Mesenchymal stem cell (in vitro differentiated cells and primary cell): ENCODE results near the gene CFAP52.

Source experiments
- DNase-seq: peaks from one replicate; pipeline ENCODE4 v3.0.0-alpha.2; 2013
- H2AFZ ChIP-seq: one replicate; pipeline ENCODE4 v1.6.1; 2013; ENCODE audit warnings: low read depth, mild to moderate bottlenecking, control low read depth, inconsistent platforms, low read length, moderate library complexity
- H2AK5ac ChIP-seq: 2 replicates; pipeline ENCODE4 v1.6.1; 2013; ENCODE audit warnings: low read length, moderate library complexity, mild to moderate bottlenecking, inconsistent platforms; ENCODE audit not compliant: severe bottlenecking
- H2BK120ac ChIP-seq: one replicate; pipeline ENCODE4 v1.6.1; 2013; ENCODE audit warnings: low read depth, mild to moderate bottlenecking, inconsistent platforms, low read length, moderate library complexity
- H2BK12ac ChIP-seq, 2 experiments: one replicate each; pipeline ENCODE4 v1.6.1; 2013; ENCODE audit warnings: inconsistent platforms in 2 of 2, low read length in 2 of 2, mild to moderate bottlenecking in 2 of 2, moderate library complexity in 2 of 2, control low read depth in 1 of 2
- H2BK15ac ChIP-seq: one replicate; pipeline ENCODE4 v1.6.1; 2013; ENCODE audit warnings: mild to moderate bottlenecking, low read depth, inconsistent platforms; ENCODE audit not compliant: poor library complexity, severe bottlenecking
- H2BK5ac ChIP-seq: 2 replicates; pipeline ENCODE4 v1.6.1; 2013; ENCODE audit warnings: low read depth, mild to moderate bottlenecking, low read length, control low read depth, inconsistent platforms; ENCODE audit not compliant: poor library complexity, severe bottlenecking
- H3K14ac ChIP-seq, 2 experiments: one replicate each; pipeline ENCODE4 v1.6.1; 2013; ENCODE audit warnings: inconsistent platforms in 2 of 2, low read length in 2 of 2, control low read depth in 1 of 2, mild to moderate bottlenecking in 1 of 2, moderate library complexity in 1 of 2
- H3K18ac ChIP-seq, 2 experiments: one replicate each; pipeline ENCODE4 v1.6.1; 2013; ENCODE audit warnings: inconsistent platforms in 2 of 2, low read length in 2 of 2, control low read depth in 1 of 2, low read depth in 1 of 2, mild to moderate bottlenecking in 1 of 2
- H3K23ac ChIP-seq, 2 experiments: one replicate each; pipeline ENCODE4 v1.6.1; 2013; ENCODE audit warnings: inconsistent platforms in 2 of 2, low read length in 2 of 2, mild to moderate bottlenecking in 2 of 2, moderate library complexity in 2 of 2, control low read depth in 1 of 2
- H3K27ac ChIP-seq: 2 replicates; pipeline ENCODE4 v1.5.1; 2013; ENCODE audit warnings: mild to moderate bottlenecking, moderate library complexity, low read length, control low read depth, inconsistent platforms; ENCODE audit not compliant: poor library complexity, severe bottlenecking
- H3K27me3 ChIP-seq, 2 experiments: 2 replicates each; pipeline versions ENCODE4 v1.6.1 to v1.7.0; 2013; ENCODE audit warnings: low read length in 2 of 2, mild to moderate bottlenecking in 2 of 2, moderate library complexity in 2 of 2, control low read depth in 1 of 2, inconsistent platforms in 1 of 2; ENCODE audit not compliant: control insufficient read depth in 1 of 2, insufficient read depth in 1 of 2
- H3K36me3 ChIP-seq, 2 experiments: 2 replicates each; pipeline versions ENCODE4 v1.6.1 to v1.7.0; 2013; ENCODE audit warnings: low read length in 2 of 2, control low read depth in 1 of 2, inconsistent platforms in 1 of 2, low read depth in 1 of 2, mild to moderate bottlenecking in 1 of 2; ENCODE audit not compliant: insufficient read depth in 2 of 2, control insufficient read depth in 1 of 2
- H3K4ac ChIP-seq, 2 experiments: one replicate each; pipeline ENCODE4 v1.6.1; 2013; ENCODE audit warnings: inconsistent platforms in 2 of 2, low read length in 2 of 2, mild to moderate bottlenecking in 2 of 2, moderate library complexity in 2 of 2, control low read depth in 1 of 2, low read depth in 1 of 2
- H3K4me1 ChIP-seq: 2 replicates; pipeline ENCODE4 v1.6.1; 2013; ENCODE audit warnings: low read depth, low read length, control low read depth; ENCODE audit not compliant: control insufficient read depth, insufficient read depth
- H3K4me2 ChIP-seq: 2 replicates; pipeline ENCODE4 v1.6.1; 2013; ENCODE audit warnings: low read length, mild to moderate bottlenecking, inconsistent platforms; ENCODE audit not compliant: poor library complexity, severe bottlenecking
- H3K4me3 ChIP-seq, 2 experiments: 2 replicates each; pipeline versions ENCODE4 v1.5.1 to v1.7.0; 2013; ENCODE audit warnings: low read length in 2 of 2, mild to moderate bottlenecking in 2 of 2, control low read depth in 1 of 2, low read depth in 1 of 2; ENCODE audit not compliant: insufficient read depth in 1 of 2
- H3K79me1 ChIP-seq: replicated peaks from 2 replicates; pipeline ENCODE4 v1.6.1; 2013; ENCODE audit warnings: mild to moderate bottlenecking, control low read depth, low read length, inconsistent platforms; ENCODE audit not compliant: poor library complexity, severe bottlenecking
- H3K9ac ChIP-seq: 2 replicates; pipeline ENCODE4 v1.7.0; 2013; ENCODE audit warnings: mild to moderate bottlenecking, low read length, moderate library complexity
- H3K9me3 ChIP-seq: 2 replicates; pipeline ENCODE4 v1.7.0; 2013; ENCODE audit warnings: mild to moderate bottlenecking, low read length; ENCODE audit not compliant: control insufficient read depth
- H4K8ac ChIP-seq: one replicate; pipeline ENCODE4 v1.6.1; 2013; ENCODE audit warnings: inconsistent platforms, mild to moderate bottlenecking, low read length, moderate library complexity
- H4K91ac ChIP-seq: one replicate; pipeline ENCODE4 v1.6.1; 2013; ENCODE audit warnings: mild to moderate bottlenecking, low read length, inconsistent platforms
- WGBS: methylation state at CpG from one replicate; pipeline ENCODE4 v1.1.7; 2013; ENCODE audit warnings: mixed read lengths; 5-methylcytosine and 5-hydroxymethylcytosine counted together

The CFAP52 gene

GRCh38 chr17:9628509-9628908 is 52.1 kb downstream of the CFAP52 start:
- DNase-seq: no peak
- Histone ChIP-seq H2BK12ac (no peak overlapping the region), H3K23ac (no peak overlapping the region), H3K79me1 (no peaks in the 10 kb centered on the region), H2AFZ (no peak overlapping the region), H3K14ac (no peak overlapping the region), H3K18ac (no peak overlapping the region), H3K9me3 (no peaks in the 10 kb centered on the region), H3K4me2 (no peak overlapping the region), H3K4me3 (no peak overlapping the region), H3K27ac (no peak overlapping the region), H2AK5ac (no peak overlapping the region), H2BK15ac (no peak overlapping the region), H2BK5ac (no peak overlapping the region), H2BK120ac (no peak overlapping the region), H4K8ac (no peak overlapping the region), H3K4ac (no peak overlapping the region), H3K4me1 (no peaks in the 10 kb centered on the region), H3K27me3 (no peaks in the 10 kb centered on the region), H3K9ac (no peak overlapping the region), H4K91ac (no peak overlapping the region), H3K36me3 (no peaks in the 10 kb centered on the region)
- WGBS: 87% methylated on average over 10 of the region's 10 CpGs

DNA sequence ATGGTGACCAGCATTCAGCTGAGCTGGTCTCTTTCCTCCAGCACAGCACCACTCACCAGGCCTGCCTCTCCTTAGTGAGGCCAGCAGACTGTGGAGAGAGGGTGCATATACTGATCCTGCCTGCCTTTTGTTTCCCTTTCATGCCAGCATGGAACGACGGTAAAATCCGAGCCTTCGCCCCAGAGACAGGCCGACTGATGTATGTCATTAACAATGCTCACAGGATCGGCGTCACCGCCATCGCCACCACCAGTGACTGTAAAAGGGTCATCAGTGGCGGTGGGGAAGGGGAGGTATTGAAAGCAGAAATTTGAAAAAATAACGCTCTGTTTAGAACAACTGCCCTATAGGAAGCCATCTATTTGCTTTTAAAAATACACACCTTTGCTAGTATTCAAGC is 56.3 kb downstream of the CFAP52 start:
- Histone ChIP-seq H3K9me3 (peaks cover 9% of the 10 kb centered on the region), H4K8ac (no peak overlapping the region), H2AK5ac (no peak overlapping the region), H3K79me1 (no peaks in the 10 kb centered on the region), H3K36me3 (no peaks in the 10 kb centered on the region), H2BK15ac (no peak overlapping the region), H2BK120ac (no peak overlapping the region), H3K4me1 (no peaks in the 10 kb centered on the region), H2BK5ac (no peak overlapping the region), H3K27me3 (no peaks in the 10 kb centered on the region), H3K18ac (no peak overlapping the region), H2AFZ (no peak overlapping the region), H3K9ac (no peak overlapping the region), H3K14ac (no peak overlapping the region), H3K4ac (no peak overlapping the region), H4K91ac (no peak overlapping the region), H3K27ac (no peak overlapping the region), H3K4me3 (no peak overlapping the region), H3K23ac (no peak overlapping the region), H2BK12ac (no peak overlapping the region), H3K4me2 (no peak overlapping the region)
- no peak for DNase-seq
- WGBS: 94% methylated on average over 5 of the region's 11 CpGs

- Histone ChIP-seq H3K4me3 (no peak overlapping the region), H2BK12ac (no peak overlapping the region), H2BK120ac (no peak overlapping the region), H3K79me1 (no peaks in the 10 kb centered on the region), H3K23ac (no peak overlapping the region), H3K18ac (no peak overlapping the region), H3K9ac (no peak overlapping the region), H3K27me3 (no peaks in the 10 kb centered on the region), H3K4ac (no peak overlapping the region), H3K4me1 (no peaks in the 10 kb centered on the region), H4K8ac (no peak overlapping the region), H2BK5ac (no peak overlapping the region), H2AFZ (no peak overlapping the region), H2BK15ac (no peak overlapping the region), H3K14ac (no peak overlapping the region), H3K36me3 (no peaks in the 10 kb centered on the region), H3K9me3 (peaks cover 9% of the 10 kb centered on the region), H4K91ac (no peak overlapping the region), H3K27ac (no peak overlapping the region), H2AK5ac (no peak overlapping the region), H3K4me2 (no peak overlapping the region)
- 92% methylated on average over 6 of the region's 6 CpGs for WGBS
- DNase-seq: no peak
Measured at GRCh38 chr17:9635340-9635739, 58.9 kb downstream of the CFAP52 start.

- WGBS: 97% methylated on average over 8 of the region's 12 CpGs
- H3K9ac ChIP-seq: no peak overlapping the region
- H3K18ac ChIP-seq: no peak overlapping the region
- no peak overlapping the region for H4K91ac ChIP-seq
- H3K4me2 ChIP-seq: no peak overlapping the region
- no peak overlapping the region for H3K4ac ChIP-seq
- H2BK5ac ChIP-seq: no peak overlapping the region
- H3K9me3 ChIP-seq: peaks cover 9% of the 10 kb centered on the region
- H2BK120ac ChIP-seq: no peak overlapping the region
- H2BK12ac ChIP-seq: no peak overlapping the region
- no peak overlapping the region for H3K27ac ChIP-seq
- H2AK5ac ChIP-seq: no peak overlapping the region
- H3K79me1 ChIP-seq: no peaks in the 10 kb centered on the region
- H2BK15ac ChIP-seq: no peak overlapping the region
- H3K4me1 ChIP-seq: no peaks in the 10 kb centered on the region
- H3K4me3 ChIP-seq: no peak overlapping the region
- H3K14ac ChIP-seq: no peak overlapping the region
- H3K36me3 ChIP-seq: no peaks in the 10 kb centered on the region
- no peak overlapping the region for H3K23ac ChIP-seq
- DNase-seq: no peak
- H4K8ac ChIP-seq: no peak overlapping the region
- H3K27me3 ChIP-seq: no peaks in the 10 kb centered on the region
- H2AFZ ChIP-seq: no peak overlapping the region
Measured at GRCh38 chr17:9636501-9636900, 60.1 kb downstream of the CFAP52 start.
